ENCODE data around the gene DNAH8. TPM values are rescaled to one million over a fixed set of nuclear protein-coding genes. Genes with fewer than 3 reads are reported as not detected.

Gene DNAH8
- total RNA-seq, 1 experiment from 2014 or later = not detected

- H4K20me1 ChIP-seq (ENCODE audit: insufficient read depth, low read depth, low read length) = no peaks in the 10 kb centered on the region
- H3K4me2 ChIP-seq (ENCODE audit: low read depth, low read length, poor library complexity, severe bottlenecking) = no peak overlapping the region
- H3K4me1 ChIP-seq (ENCODE audit: low read length) = no peaks in the 10 kb centered on the region
- no peaks in the 10 kb centered on the region for H3K79me2 ChIP-seq (ENCODE audit: low read length)
- no peak overlapping the region for H3K9ac ChIP-seq (ENCODE audit: low read length)
- no peak overlapping the region for H3K4me3 ChIP-seq (ENCODE audit: low read length)
- H2AFZ ChIP-seq (ENCODE audit: low read length) = no peak overlapping the region
- no peaks in the 10 kb centered on the region for H3K27me3 ChIP-seq (ENCODE audit: low read length)
- H3K9me2 ChIP-seq (replicated peaks; ENCODE audit: insufficient read depth, low read length) = no peaks in the 10 kb centered on the region
- no peak for DNase-seq
- no peaks in the 10 kb centered on the region for H3K36me3 ChIP-seq (ENCODE audit: insufficient read depth, low read length)
- no peaks in the 10 kb centered on the region for H3K9me3 ChIP-seq (ENCODE audit: low read length)
- H3K27ac ChIP-seq (ENCODE audit: low read length) = no peak overlapping the region
These were observed 348.4 kb downstream of the DNAH8 start for GRCh38 chr6:39063526-39063925.

- Histone ChIP-seq H3K27ac (ENCODE audit: low read length) (no peak overlapping the region), H3K79me2 (ENCODE audit: low read length) (no peaks in the 10 kb centered on the region), H4K20me1 (ENCODE audit: insufficient read depth, low read depth, low read length) (no peaks in the 10 kb centered on the region), H3K9ac (ENCODE audit: low read length) (no peak overlapping the region), H3K9me3 (ENCODE audit: low read length) (no peaks in the 10 kb centered on the region), H3K4me1 (ENCODE audit: low read length) (no peaks in the 10 kb centered on the region), H3K4me2 (ENCODE audit: low read depth, low read length, poor library complexity, severe bottlenecking) (no peak overlapping the region), H3K4me3 (ENCODE audit: low read length) (no peak overlapping the region), H3K27me3 (ENCODE audit: low read length) (no peaks in the 10 kb centered on the region), H3K36me3 (ENCODE audit: insufficient read depth, low read length) (no peaks in the 10 kb centered on the region), H2AFZ (ENCODE audit: low read length) (no peak overlapping the region), H3K9me2 (replicated peaks; ENCODE audit: insufficient read depth, low read length) (no peaks in the 10 kb centered on the region)
- no peak for DNase-seq
These were observed 350.4 kb downstream of the DNAH8 start for GRCh38 chr6:39065561-39065960.

- H3K4me1 ChIP-seq (ENCODE audit: low read length) = no peaks in the 10 kb centered on the region
- no peaks in the 10 kb centered on the region for H3K9me2 ChIP-seq (replicated peaks; ENCODE audit: insufficient read depth, low read length)
- no peak overlapping the region for H3K4me3 ChIP-seq (ENCODE audit: low read length)
- H3K9ac ChIP-seq (ENCODE audit: low read length) = no peak overlapping the region
- DNase-seq = no peak
- no peaks in the 10 kb centered on the region for H3K79me2 ChIP-seq (ENCODE audit: low read length)
- H2AFZ ChIP-seq (ENCODE audit: low read length) = no peak overlapping the region
- no peak overlapping the region for H3K4me2 ChIP-seq (ENCODE audit: low read depth, low read length, poor library complexity, severe bottlenecking)
- H4K20me1 ChIP-seq (ENCODE audit: insufficient read depth, low read depth, low read length) = no peaks in the 10 kb centered on the region
- no peak overlapping the region for H3K27ac ChIP-seq (ENCODE audit: low read length)
- H3K36me3 ChIP-seq (ENCODE audit: insufficient read depth, low read length) = no peaks in the 10 kb centered on the region
- no peaks in the 10 kb centered on the region for H3K27me3 ChIP-seq (ENCODE audit: low read length)
- H3K9me3 ChIP-seq (ENCODE audit: low read length) = no peaks in the 10 kb centered on the region
These were observed 353.3 kb downstream of the DNAH8 start for GRCh38 chr6:39068391-39068790.

GRCh38 chr6:39072830-39073229 lies 357.7 kb downstream of the DNAH8 start:
- Histone ChIP-seq H3K4me3 (ENCODE audit: low read length) (no peak overlapping the region), H3K27me3 (ENCODE audit: low read length) (no peaks in the 10 kb centered on the region), H3K79me2 (ENCODE audit: low read length) (no peaks in the 10 kb centered on the region), H3K9ac (ENCODE audit: low read length) (no peak overlapping the region), H3K9me3 (ENCODE audit: low read length) (no peaks in the 10 kb centered on the region), H3K4me1 (ENCODE audit: low read length) (no peaks in the 10 kb centered on the region), H3K27ac (ENCODE audit: low read length) (no peak overlapping the region), H2AFZ (ENCODE audit: low read length) (no peak overlapping the region), H3K36me3 (ENCODE audit: insufficient read depth, low read length) (no peaks in the 10 kb centered on the region), H3K4me2 (ENCODE audit: low read depth, low read length, poor library complexity, severe bottlenecking) (no peak overlapping the region), H3K9me2 (replicated peaks; ENCODE audit: insufficient read depth, low read length) (no peaks in the 10 kb centered on the region), H4K20me1 (ENCODE audit: insufficient read depth, low read depth, low read length) (no peaks in the 10 kb centered on the region)
- DNase-seq = no peak

- H2AFZ ChIP-seq (ENCODE audit: low read length) = no peak overlapping the region
- H3K9ac ChIP-seq (ENCODE audit: low read length) = no peak overlapping the region
- no peaks in the 10 kb centered on the region for H3K9me2 ChIP-seq (replicated peaks; ENCODE audit: insufficient read depth, low read length)
- no peak overlapping the region for H3K4me3 ChIP-seq (ENCODE audit: low read length)
- no peak overlapping the region for H3K4me2 ChIP-seq (ENCODE audit: low read depth, low read length, poor library complexity, severe bottlenecking)
- H3K36me3 ChIP-seq (ENCODE audit: insufficient read depth, low read length) = no peaks in the 10 kb centered on the region
- no peak for DNase-seq
- H3K4me1 ChIP-seq (ENCODE audit: low read length) = no peaks in the 10 kb centered on the region
- H3K9me3 ChIP-seq (ENCODE audit: low read length) = no peaks in the 10 kb centered on the region
- no peak overlapping the region for H3K27ac ChIP-seq (ENCODE audit: low read length)
- H3K27me3 ChIP-seq (ENCODE audit: low read length) = no peaks in the 10 kb centered on the region
- no peaks in the 10 kb centered on the region for H4K20me1 ChIP-seq (ENCODE audit: insufficient read depth, low read depth, low read length)
- no peaks in the 10 kb centered on the region for H3K79me2 ChIP-seq (ENCODE audit: low read length)
These were observed 358.6 kb downstream of the DNAH8 start for GRCh38 chr6:39073471-39074355.

GRCh38 chr6:39074486-39074885 lies 359.4 kb downstream of the DNAH8 start:
- H3K4me2 ChIP-seq (ENCODE audit: low read depth, low read length, poor library complexity, severe bottlenecking) = no peak overlapping the region
- no peak for DNase-seq
- no peak overlapping the region for H2AFZ ChIP-seq (ENCODE audit: low read length)
- H3K36me3 ChIP-seq (ENCODE audit: insufficient read depth, low read length) = no peaks in the 10 kb centered on the region
- no peaks in the 10 kb centered on the region for H3K4me1 ChIP-seq (ENCODE audit: low read length)
- no peak overlapping the region for H3K4me3 ChIP-seq (ENCODE audit: low read length)
- H4K20me1 ChIP-seq (ENCODE audit: insufficient read depth, low read depth, low read length) = no peaks in the 10 kb centered on the region
- H3K9me2 ChIP-seq (replicated peaks; ENCODE audit: insufficient read depth, low read length) = no peaks in the 10 kb centered on the region
- no peak overlapping the region for H3K27ac ChIP-seq (ENCODE audit: low read length)
- H3K27me3 ChIP-seq (ENCODE audit: low read length) = no peaks in the 10 kb centered on the region
- no peaks in the 10 kb centered on the region for H3K9me3 ChIP-seq (ENCODE audit: low read length)
- no peak overlapping the region for H3K9ac ChIP-seq (ENCODE audit: low read length)
- no peaks in the 10 kb centered on the region for H3K79me2 ChIP-seq (ENCODE audit: low read length)

- H3K4me1 ChIP-seq (ENCODE audit: low read length) = no peaks in the 10 kb centered on the region
- no peaks in the 10 kb centered on the region for H4K20me1 ChIP-seq (ENCODE audit: insufficient read depth, low read depth, low read length)
- no peaks in the 10 kb centered on the region for H3K27me3 ChIP-seq (ENCODE audit: low read length)
- no peaks in the 10 kb centered on the region for H3K9me2 ChIP-seq (replicated peaks; ENCODE audit: insufficient read depth, low read length)
- H3K36me3 ChIP-seq (ENCODE audit: insufficient read depth, low read length) = no peaks in the 10 kb centered on the region
- H2AFZ ChIP-seq (ENCODE audit: low read length) = no peak overlapping the region
- H3K9me3 ChIP-seq (ENCODE audit: low read length) = no peaks in the 10 kb centered on the region
- H3K4me2 ChIP-seq (ENCODE audit: low read depth, low read length, poor library complexity, severe bottlenecking) = no peak overlapping the region
- no peak for DNase-seq
- H3K79me2 ChIP-seq (ENCODE audit: low read length) = no peaks in the 10 kb centered on the region
- H3K4me3 ChIP-seq (ENCODE audit: low read length) = no peak overlapping the region
- no peak overlapping the region for H3K9ac ChIP-seq (ENCODE audit: low read length)
- H3K27ac ChIP-seq (ENCODE audit: low read length) = no peak overlapping the region
These were observed 360.0 kb downstream of the DNAH8 start for GRCh38 chr6:39075010-39075686.

GRCh38 chr6:39075807-39076622 lies 360.9 kb downstream of the DNAH8 start:
- Histone ChIP-seq H3K4me1 (ENCODE audit: low read length) (no peaks in the 10 kb centered on the region), H3K27ac (ENCODE audit: low read length) (no peak overlapping the region), H3K9ac (ENCODE audit: low read length) (no peak overlapping the region), H3K4me2 (ENCODE audit: low read depth, low read length, poor library complexity, severe bottlenecking) (no peak overlapping the region), H3K9me3 (ENCODE audit: low read length) (no peaks in the 10 kb centered on the region), H3K79me2 (ENCODE audit: low read length) (no peaks in the 10 kb centered on the region), H3K36me3 (ENCODE audit: insufficient read depth, low read length) (no peaks in the 10 kb centered on the region), H2AFZ (ENCODE audit: low read length) (no peak overlapping the region), H3K27me3 (ENCODE audit: low read length) (no peaks in the 10 kb centered on the region), H3K9me2 (replicated peaks; ENCODE audit: insufficient read depth, low read length) (no peaks in the 10 kb centered on the region), H4K20me1 (ENCODE audit: insufficient read depth, low read depth, low read length) (no peaks in the 10 kb centered on the region), H3K4me3 (ENCODE audit: low read length) (no peak overlapping the region)
- no peak for DNase-seq

All from Karpas-422 (cell line).